NCI-H748 treated with DMSO at 0.1 percent for 48 hours (cell line): ENCODE measurements around the gene SF3B2.
"Not testable (repeated sequence)": the region's sequence is repeated elsewhere in the genome, so short reads cannot be mapped to it uniquely, and the experiment has no call there.

Experiments
- DNase-seq: peaks from one replicate; lab custom pipeline; 2025; lab: John Stamatoyannopoulos, UW

Gene SF3B2

GRCh38 chr11:66076561-66076960 lies 24.4 kb downstream of the SF3B2 start:
- DNase-seq: no peak

DNA sequence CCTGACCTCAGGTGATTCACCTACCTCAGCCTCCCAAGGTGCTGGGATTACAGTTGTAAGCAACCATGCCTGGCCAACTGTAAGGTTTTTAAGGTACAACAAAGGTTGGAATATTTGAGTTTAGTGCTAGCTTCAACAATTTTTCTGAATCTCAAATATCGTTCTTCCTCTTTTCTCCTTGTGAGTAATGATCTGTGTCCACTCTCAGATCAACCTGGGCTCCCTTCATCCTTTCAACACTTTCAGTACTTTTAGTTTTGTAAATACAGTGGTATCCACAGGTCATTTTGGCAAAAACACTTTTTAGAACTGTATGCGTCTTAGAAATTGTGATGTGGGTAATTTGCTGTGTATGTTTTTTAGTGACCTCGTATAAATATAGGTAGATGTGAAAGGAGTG lies 25.8 kb downstream of the SF3B2 start:
- no peak for DNase-seq

DNA sequence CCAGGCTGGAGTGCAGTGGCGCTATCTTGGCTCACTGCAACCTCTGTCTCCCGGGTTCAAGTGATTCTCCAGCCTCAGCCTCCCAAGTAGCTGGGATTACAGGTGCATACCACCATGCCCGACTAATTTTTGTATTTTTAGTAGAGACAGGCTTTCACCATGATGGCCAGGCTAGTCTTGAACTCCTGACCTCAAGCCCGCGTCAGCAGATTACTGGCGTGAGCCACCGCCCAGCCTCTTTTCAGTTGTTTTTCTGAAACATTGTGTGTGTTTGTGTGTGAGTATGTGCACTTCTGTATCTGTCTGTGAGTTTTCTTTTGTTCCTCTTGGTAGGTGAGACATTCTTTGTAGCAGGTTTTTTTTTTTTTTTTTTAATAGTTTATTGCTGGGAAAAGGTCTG lies 26.8 kb downstream of the SF3B2 start:
- not testable (repeated sequence) for DNase-seq

DNA sequence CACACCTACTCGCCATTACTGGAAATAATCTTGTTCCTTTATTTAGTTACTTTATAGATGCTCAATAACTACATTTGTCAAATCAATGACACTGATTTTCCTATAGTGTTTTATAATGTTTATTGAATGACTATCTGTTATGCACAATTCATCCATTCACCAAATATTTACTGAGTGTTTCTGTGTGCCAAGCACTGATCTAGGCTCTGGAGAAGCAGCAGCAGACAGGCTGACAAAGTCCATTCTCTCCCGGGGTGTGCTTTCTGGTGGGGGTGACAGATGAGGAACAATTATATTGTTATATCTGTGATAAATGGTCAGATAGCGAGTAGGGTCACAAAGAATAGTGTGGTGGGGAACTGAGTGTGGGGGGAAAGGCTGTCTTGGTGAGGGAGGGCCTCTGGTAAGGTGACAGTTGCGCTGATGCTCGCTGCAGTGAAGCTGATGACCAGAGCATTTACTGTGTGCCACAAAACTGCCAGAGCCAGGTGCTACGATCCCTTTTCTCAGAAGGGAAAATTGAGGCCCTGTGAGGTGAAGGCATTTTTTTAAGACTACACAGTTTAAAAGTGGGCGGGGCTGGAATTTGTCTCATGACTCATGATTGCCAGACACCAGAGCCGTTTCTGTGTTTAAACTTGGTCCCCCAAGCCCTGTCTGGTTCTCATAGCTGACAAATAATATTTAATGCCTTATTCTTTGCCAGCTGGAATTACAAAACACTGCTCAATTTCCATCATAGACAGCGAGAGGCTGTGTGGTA lies 28.1 kb downstream of the SF3B2 start:
- DNase-seq: no peak

GRCh38 chr11:66081505-66081904 lies 29.3 kb downstream of the SF3B2 start:
- no peak for DNase-seq

- DNase-seq: peak; percentile 44
These were observed 31.0 kb downstream of the SF3B2 start for GRCh38 chr11:66082946-66083698.

- no peak for DNase-seq
These were observed 31.6 kb downstream of the SF3B2 start for GRCh38 chr11:66083767-66084166.

- no peak for DNase-seq
These were observed 32.8 kb downstream of the SF3B2 start for GRCh38 chr11:66084821-66085475.

- no peak for DNase-seq
These were observed 35.2 kb downstream of the SF3B2 start for GRCh38 chr11:66087148-66087908.

DNA sequence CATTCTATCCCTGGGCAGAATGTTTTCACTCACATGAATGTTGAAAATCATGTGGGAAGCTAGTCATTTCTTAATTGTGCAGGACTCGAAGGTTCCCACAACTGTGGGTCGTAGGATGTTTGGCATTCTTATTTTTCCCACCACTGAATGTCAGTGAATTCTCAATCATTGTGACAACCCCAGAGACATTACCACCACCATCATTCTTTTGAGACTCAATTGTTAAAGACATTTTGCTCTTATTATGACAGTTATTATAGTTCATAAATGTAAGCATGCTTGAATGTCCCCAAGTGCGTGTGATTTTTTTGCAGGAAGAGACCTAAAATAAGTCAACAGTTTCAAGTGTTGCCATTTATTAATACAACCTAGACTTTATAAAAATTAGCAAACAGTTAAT lies 36.9 kb downstream of the SF3B2 start:
- no peak for DNase-seq

- DNase-seq: no peak
These were observed 38.1 kb downstream of the SF3B2 start for GRCh38 chr11:66090288-66090687.

DNA sequence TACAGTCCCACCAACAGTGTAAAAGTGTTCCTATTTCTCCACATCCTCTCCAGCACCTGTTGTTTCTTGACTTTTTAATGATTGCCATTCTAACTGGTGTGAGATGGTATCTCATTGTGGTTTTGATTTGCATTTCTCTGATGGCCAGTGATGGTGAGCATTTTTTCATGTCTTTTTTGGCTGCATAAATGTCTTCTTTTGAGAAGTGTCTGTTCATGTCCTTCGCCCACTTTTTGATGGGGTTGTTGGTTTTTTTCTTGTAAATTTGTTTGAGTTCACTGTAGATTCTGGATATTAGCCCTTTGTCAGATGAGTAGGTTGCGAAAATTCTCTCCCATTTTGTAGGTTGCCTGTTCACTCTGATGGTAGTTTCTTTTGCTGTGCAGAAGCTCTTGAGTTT lies 40.0 kb downstream of the SF3B2 start:
- DNase-seq: not testable (repeated sequence)

DNA sequence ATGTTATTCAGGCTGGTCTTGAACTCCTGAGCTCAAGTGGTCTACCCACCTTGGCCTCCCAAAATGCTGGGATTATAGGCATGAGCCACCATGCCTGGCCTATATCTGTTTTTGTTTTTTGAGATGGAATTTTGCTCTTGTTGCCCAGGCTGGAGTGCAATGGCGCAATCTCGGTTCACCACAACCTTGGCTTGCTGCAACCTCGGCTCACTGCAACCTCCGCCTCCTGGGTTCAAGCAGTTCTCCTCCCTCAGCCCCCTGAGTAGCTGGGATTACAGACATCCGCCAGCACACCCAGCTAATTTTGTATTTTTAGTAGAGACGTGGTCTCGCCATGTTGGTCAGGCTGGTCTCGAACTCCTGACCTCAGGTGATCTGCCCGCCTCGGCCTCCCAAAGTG lies 47.6 kb downstream of the SF3B2 start:
- DNase-seq: not testable (repeated sequence)

DNA sequence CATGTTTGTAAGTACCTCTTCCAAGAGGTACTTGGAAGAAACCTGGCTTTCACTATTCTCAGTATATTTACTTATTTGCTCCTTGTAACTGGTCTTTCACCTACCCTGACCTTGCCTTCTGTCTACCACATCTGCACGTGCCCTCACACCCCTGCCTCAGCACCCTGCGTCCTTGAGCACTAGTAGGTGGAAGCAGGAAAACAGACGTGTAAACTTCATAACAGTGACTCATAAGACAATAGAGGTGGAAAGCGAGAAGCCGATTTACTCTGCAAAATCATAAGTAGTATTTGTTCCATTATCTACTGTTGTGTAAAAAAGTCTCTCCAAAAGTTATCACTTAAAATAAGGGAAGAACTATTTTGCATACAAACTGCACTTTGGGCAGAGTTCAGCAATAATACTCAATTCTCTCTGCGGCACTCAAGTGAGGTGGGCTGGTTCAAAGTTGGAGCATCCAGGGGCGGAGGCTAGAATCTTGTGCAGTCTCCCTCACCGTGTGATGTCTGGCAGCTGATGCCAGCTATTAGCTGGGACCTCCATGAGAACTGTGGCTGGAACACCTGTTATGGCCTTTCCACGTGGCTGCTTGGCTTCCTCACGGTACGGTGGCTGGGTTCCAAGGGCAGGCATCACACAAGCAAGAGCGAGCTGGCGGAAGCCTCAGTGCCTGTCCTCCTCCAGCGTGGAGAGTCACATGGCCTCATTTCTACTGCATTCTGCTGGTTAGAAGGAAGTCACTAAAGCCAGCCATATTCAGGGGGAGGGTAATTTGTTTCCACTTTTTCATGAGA lies 48.3 kb downstream of the SF3B2 start:
- DNase-seq: no peak

- DNase-seq: no peak
These were observed 48.9 kb downstream of the SF3B2 start for GRCh38 chr11:66101066-66101464.

DNA sequence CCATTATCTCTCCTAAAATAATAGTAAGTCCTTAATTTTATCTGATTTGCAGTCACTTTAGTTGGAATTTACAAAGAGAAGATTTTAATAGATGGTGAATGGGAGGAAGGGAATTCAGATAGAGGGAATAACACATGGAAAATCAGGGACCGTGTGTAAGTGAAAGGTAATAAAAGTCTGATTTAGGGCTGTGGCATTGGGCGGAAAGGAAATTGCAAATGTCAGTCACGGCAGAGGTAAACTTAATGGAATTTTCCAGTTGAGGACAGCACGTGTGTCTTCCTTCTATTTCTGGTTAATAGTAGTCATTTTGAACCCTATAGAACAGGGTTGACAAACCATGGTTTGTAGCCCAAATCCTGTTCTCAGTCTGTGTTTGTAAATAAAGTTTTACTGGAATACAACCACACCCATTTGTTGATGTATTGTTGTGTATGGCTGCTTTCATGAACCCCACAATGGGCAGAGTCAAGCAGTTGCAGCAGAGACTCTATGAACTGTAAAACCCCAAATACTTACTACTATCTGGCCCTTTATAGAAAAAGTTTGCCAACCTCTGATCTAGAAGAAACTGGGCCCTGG lies 52.0 kb downstream of the SF3B2 start:
- no peak for DNase-seq

DNA sequence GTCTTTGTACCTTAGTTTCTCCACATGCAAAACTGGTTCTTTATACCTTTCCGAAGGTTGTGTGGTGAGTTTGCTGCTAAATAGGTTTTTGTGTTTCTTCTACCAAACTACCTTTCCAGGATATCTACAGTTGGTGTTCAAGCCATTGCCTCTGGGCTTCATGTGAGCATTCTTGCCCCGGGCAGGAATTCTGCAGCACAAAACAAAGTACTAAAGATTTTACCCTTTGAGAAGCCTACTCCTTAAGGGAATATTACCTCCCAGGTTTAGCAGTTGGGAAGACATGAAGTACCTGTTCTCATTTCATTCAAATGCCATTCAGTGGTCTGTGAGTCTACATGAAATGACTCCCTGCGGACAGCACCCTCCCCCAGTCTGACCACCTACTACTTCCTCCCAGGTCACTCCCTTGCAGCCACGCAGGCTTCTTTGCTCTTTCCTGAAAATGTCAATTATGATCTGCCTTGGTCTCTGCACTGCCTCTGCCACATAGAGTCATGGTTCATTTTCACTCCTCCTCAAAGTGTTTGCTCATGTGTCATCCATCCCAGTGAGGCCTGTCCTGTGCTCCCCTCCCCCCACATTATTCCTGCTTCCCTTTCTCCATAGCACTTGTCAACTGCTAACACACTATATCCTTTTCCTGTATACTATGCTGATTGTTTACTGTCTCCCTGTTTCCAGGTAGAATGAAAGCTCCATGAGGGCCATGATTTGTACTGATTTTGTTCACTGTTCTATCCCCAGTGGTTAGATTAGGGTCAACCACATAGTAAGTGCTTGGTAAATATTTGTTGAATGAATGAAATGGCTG lies 54.8 kb downstream of the SF3B2 start:
- no peak for DNase-seq

GRCh38 chr11:66107600-66108510 lies 55.7 kb downstream of the SF3B2 start:
- DNase-seq: no peak

DNA sequence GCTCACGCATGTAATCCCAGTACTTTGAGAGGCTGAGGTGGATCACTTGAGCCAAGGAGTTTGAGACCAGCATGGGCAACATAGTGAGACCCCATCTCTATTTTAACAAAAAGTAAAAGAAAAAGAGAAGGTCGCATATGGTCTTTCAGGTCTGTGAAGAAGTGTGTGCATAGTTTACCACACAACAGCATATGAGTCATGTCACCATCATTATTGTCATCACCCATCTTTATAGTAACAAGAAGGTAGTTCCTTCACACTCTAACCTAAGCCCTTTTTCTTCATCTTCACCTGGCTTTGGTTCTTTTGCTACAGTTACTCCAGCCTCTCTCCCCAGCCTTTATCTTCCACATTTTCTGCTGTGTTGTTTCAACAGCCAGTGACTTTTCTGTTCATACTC lies 57.1 kb downstream of the SF3B2 start:
- no peak for DNase-seq
